Ovary (tissue), 9 donors: ENCODE results near the gene COX6B2. TPM values are rescaled to one million over a fixed set of nuclear protein-coding genes. Genes with fewer than 3 reads are reported as not detected.

Experiments
- DNase-seq, 5 donors: peaks; one replicate each; pipeline ENCODE4 v3.0.0-alpha.2; 2019 to 2020
- H3K27ac ChIP-seq, 2 donors: fragments of 200-600 bp; one replicate each; pipeline versions ENCODE4 v1.5.1 to v1.8.0; 2019 to 2022
- H3K27me3 ChIP-seq: fragments of 200-600 bp; one replicate; pipeline ENCODE4 v1.8.0; 2022
- H3K36me3 ChIP-seq: fragments of 200-600 bp; sonication (generic); one replicate; pipeline ENCODE4 v1.5.1; 2019
- H3K4me1 ChIP-seq: one replicate; pipeline ENCODE4 v1.8.1; 2013; ENCODE audit warnings: mild to moderate bottlenecking, moderate library complexity; ENCODE audit not compliant: insufficient read depth
- H3K4me3 ChIP-seq: fragments of 200-600 bp; sonication (generic); one replicate; pipeline ENCODE4 v1.5.1; 2017
- H3K9me3 ChIP-seq, 2 donors: fragments of 200-600 bp in 1 of 2; sonication (generic) in 1 of 2; one replicate each; pipeline versions ENCODE4 v1.5.1 to v1.8.1; 2013 to 2019; ENCODE audit warnings: mild to moderate bottlenecking in 1 of 2, moderate library complexity in 1 of 2
- EP300 ChIP-seq: sonication (generic); formaldehyde crosslinking; IDR thresholded peaks from one replicate; pipeline ENCODE4 v1.6.1; 2017; ENCODE audit warnings: antibody characterized with exemption
- POLR2A ChIP-seq: fragments of 450-650 bp; IDR thresholded peaks from one replicate; pipeline ENCODE4 v1.6.1; 2017; ENCODE audit warnings: antibody characterized with exemption, mild to moderate bottlenecking, moderate library complexity
- WGBS, 3 donors: extraction: QIAGEN DNeasy Blood & Tissue Kit in 1 of 3; methylation state at CpG; one replicate each; pipeline versions ENCODE4 v1.1.5 to v1.1.7; 2013 to 2017; 5-methylcytosine and 5-hydroxymethylcytosine counted together
- intact Hi-C, 4 donors: fragments of 100-400 bp; cut with DNase I; formaldehyde crosslinking; loops; one replicate each; pipeline versions ENCODE4 v1.11.0 to v1.15.1; 2022 to 2023
- polyA plus RNA-seq, 2 donors: library from polyadenylated mRNA; stranded (reverse); fragments of 200-250 nt in 1 of 2; fragments of 350-450 nt in 1 of 2; fragmentation: Illumina TruSeq in 1 of 2; extraction: RNeasy Lipid Tissue Mini Kit (QIAGEN cat#74804) in 1 of 2; gene quantifications; one replicate each; pipeline ENCODE4 v1.2.3, GENCODE V29; 2013 to 2014
- total RNA-seq, 7 donors: library from RNA; depleted of rRNA in 2 of 7; stranded (reverse); fragments of >200 nt in 2 of 7; fragmentation: NEBNext Ultra II Directional in 3 of 7; extraction: Animal tissue kit (Norgen Biotek cat#: 25700) in 3 of 7; gene quantifications; one replicate each; pipeline versions ENCODE4 v1.1.0 to v1.2.4, GENCODE V29; 2016 to 2023
- TF ChIP-seq, protein P1 (sequence below), 3 donors: fragments of 450-650 bp in 2 of 3; fragments of 200-600 bp in 1 of 3; IDR thresholded peaks; one replicate each; pipeline versions ENCODE4 v1.5.1 to v1.8.0; 2016 to 2022; ENCODE audit warnings: antibody characterized with exemption in 3 of 3, mild to moderate bottlenecking in 1 of 3
- donor health status: DM: no; HTN: no; CAD: no; lungs with moderate emphysema.
- donor health status: DM: no; HTN: no; CAD: no.
- donor health status: Bipolar disorder and iron deficiency.
- donor health status: DM: yes; HTN: yes; CAD: no.
- donor health status: DM: no; HTN: no; CAD: no.
- donor health status: DM: yes; HTN: yes; CAD: no.

COX6B2 gene
- total and polyA plus RNA-seq, 9 donors = 0.10 to 1.5 (median 0.36) TPM; not detected in 2

DNA sequence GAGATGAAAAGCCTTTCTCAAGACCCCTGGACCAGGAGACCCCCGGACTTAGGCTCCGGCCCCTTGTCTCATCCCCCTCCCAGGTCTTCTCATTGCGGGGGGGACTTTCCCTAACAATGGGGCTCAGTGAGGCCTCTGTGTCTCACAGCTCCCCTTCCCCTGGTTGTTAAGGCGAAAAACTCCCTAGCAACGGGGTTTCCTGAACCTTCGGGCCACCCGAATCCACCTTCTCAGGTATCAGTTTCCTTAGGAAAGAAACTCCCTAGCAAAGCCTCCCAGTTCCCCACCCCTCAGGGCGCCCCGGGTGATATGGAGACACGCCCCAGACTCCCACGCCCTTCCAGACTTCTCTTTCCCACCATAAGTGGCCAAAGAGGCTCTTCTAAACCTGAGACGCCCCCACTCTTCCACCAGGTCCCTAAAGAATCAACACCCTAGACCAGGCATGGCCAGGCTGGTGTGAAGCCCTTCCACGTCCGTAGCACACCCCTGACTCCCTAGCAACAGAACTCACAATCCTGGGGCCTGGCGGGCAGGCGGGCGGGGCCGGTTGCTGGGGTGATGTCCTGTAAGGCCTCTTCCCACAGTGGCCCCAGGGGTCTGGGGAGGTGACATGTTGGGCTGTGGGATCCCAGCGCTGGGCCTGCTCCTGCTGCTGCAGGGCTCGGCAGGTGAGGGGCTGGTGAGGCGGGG is 21.9 kb upstream of the COX6B2 start, which contains the start of gene TMEM190:
Gene TMEM190 (plus strand): TSS at position 586 of the 693 bp plus-strand sequence. CDS start 28 bp downstream, at position 614.
- Histone ChIP-seq H3K9me3 (no peaks in the 10 kb centered on the region), H3K27me3 (no peaks in the 10 kb centered on the region), H3K27ac (no peak within 1 kb of the TSS), H3K36me3 (no peaks in the 10 kb centered on the region), H3K4me1 (no peaks in the 10 kb centered on the region), H3K4me3 (no peak within 1 kb of the TSS)
- 78 to 83% (median 82%) methylated on average over 21 of the region's 21 CpGs for WGBS, 3 donors
- intact Hi-C loops = loop anchor here in 2 of 4 donors (10.0 kb wide), 2 partner anchors 92 to 232 kb away; partner anchors contain the start of genes BRSK1 (in 1 of the 2), HSPBP1 (in 1 of the 2) and TNNT1 (in 1 of the 2)
- no peak for DNase-seq
- TF ChIP-seq, protein P1, sequence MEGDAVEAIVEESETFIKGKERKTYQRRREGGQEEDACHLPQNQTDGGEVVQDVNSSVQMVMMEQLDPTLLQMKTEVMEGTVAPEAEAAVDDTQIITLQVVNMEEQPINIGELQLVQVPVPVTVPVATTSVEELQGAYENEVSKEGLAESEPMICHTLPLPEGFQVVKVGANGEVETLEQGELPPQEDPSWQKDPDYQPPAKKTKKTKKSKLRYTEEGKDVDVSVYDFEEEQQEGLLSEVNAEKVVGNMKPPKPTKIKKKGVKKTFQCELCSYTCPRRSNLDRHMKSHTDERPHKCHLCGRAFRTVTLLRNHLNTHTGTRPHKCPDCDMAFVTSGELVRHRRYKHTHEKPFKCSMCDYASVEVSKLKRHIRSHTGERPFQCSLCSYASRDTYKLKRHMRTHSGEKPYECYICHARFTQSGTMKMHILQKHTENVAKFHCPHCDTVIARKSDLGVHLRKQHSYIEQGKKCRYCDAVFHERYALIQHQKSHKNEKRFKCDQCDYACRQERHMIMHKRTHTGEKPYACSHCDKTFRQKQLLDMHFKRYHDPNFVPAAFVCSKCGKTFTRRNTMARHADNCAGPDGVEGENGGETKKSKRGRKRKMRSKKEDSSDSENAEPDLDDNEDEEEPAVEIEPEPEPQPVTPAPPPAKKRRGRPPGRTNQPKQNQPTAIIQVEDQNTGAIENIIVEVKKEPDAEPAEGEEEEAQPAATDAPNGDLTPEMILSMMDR (IDR thresholded peaks at IDR 0.05) = no peak
- TF ChIP-seq EP300 = no peak
- no peak for TF ChIP-seq POLR2A

DNA sequence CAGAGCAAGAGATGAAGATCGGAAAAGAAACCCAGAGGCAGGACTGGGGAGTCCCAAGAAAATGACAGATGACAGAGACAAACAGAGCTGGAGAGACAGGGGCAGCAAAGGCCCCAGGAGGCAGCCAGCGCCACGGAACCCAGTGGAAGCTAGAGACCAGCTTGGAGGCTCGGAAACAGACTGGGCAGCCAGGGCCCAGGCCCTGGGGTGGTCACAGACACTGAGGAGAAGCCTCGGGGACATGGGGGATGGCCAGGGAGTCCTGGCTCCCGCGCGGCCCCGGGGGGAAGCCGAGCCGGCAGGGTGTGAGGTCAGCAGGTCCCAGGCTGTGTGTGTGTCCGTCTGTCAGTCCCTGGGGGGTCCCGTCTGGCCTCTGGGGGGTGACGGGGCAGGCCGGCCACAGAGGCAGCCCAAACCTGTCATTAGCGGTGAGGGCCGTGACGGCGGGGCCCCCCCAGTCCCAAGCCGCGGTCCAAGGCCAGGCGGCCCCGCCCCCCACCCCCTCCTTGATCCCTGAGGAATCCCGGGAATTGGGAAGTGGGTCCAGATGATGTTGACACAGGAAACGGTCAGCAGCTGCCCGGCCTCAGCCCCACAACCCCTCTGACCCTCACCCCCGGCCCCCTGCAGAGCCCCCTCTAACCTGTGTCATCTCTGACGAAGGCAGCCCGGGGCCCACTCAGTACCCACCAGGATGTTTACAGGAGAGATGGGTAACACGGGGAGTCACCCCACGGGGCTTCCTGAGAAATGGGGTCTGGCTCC is 19.7 kb upstream of the COX6B2 start:
- H3K27me3 ChIP-seq = no peaks in the 10 kb centered on the region
- H3K4me1 ChIP-seq = no peaks in the 10 kb centered on the region
- no peaks in the 10 kb centered on the region for H3K36me3 ChIP-seq
- H3K4me3 ChIP-seq = no peak overlapping the region
- intact Hi-C loops = loop anchor here in 2 of 4 donors (10.0 kb wide), 2 partner anchors 89 to 229 kb away; partner anchors contain the start of genes BRSK1 (in 1 of the 2), HSPBP1 (in 1 of the 2) and TNNT1 (in 1 of the 2)
- DNase-seq = no peak
- TF ChIP-seq POLR2A (no peak), EP300 (no peak)
- TF ChIP-seq, protein P1 (IDR thresholded peaks at IDR 0.05) = no peak
- no peaks in the 10 kb centered on the region for H3K9me3 ChIP-seq
- WGBS, 3 donors = 11 to 34% (median 15%) methylated on average over 10 to 31 of the region's 31 CpGs
- H3K27ac ChIP-seq = no peak overlapping the region

DNA sequence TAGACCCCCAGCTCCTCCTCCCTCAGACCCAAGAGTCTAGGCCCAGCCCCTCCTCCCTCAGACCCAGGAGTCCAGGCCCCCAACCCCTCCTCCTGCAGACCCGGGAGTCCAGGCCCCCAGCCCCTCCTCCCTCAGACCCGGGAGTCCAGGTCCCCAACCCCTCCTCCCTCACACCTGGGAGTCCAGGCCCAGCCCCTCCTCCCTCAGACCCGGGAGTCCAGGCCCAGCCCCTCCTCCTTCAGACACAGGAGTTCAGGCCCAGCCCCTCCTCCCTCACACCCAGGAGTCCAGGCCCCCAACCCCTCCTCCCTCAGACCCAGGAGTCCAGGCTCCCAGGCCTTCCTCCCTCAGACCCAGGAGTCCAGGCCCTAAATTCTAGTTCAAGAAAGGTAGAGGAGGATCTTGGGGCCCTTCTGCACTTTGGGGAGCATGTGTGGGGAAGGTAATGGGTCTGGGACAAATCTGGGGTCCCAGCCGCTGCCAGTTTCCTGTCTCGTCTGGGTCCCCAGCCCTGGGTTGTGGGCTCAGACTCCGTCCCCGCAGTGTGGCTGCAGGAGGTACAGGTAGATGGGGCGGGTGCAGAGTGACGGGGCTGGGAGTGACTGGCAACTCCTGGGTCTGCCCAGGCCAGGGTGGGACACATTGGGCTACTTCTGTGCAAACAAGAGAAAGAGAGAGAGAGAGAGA is 18.9 kb upstream of the COX6B2 start:
- H3K4me3 ChIP-seq = no peak overlapping the region
- peaks cover under 1% of the 10 kb centered on the region for H3K27me3 ChIP-seq
- no peak overlapping the region for H3K27ac ChIP-seq
- intact Hi-C loops = loop anchor here in 2 of 4 donors (10.0 kb wide), 2 partner anchors 89 to 229 kb away; partner anchors contain the start of genes BRSK1 (in 1 of the 2), HSPBP1 (in 1 of the 2) and TNNT1 (in 1 of the 2)
- no peaks in the 10 kb centered on the region for H3K9me3 ChIP-seq
- no peaks in the 10 kb centered on the region for H3K36me3 ChIP-seq
- H3K4me1 ChIP-seq = no peaks in the 10 kb centered on the region
- DNase-seq = no peak
- TF ChIP-seq, protein P1 (IDR thresholded peaks at IDR 0.05) = no peak
- no peak for TF ChIP-seq POLR2A
- no peak for TF ChIP-seq EP300
- 61 to 83% (median 75%) methylated on average over 6 to 9 of the region's 9 CpGs for WGBS, 3 donors
